ENCODE data around the gene FLNB. TPM values are rescaled to one million over a fixed set of nuclear protein-coding genes. Genes with fewer than 3 reads are reported as not detected.

The FLNB gene
- total and polyA plus RNA-seq, 2 of the 13 experiments (the other 11 are each of a cell fraction or from before 2014, with no cell fraction given) = 106 to 130 TPM

DNA sequence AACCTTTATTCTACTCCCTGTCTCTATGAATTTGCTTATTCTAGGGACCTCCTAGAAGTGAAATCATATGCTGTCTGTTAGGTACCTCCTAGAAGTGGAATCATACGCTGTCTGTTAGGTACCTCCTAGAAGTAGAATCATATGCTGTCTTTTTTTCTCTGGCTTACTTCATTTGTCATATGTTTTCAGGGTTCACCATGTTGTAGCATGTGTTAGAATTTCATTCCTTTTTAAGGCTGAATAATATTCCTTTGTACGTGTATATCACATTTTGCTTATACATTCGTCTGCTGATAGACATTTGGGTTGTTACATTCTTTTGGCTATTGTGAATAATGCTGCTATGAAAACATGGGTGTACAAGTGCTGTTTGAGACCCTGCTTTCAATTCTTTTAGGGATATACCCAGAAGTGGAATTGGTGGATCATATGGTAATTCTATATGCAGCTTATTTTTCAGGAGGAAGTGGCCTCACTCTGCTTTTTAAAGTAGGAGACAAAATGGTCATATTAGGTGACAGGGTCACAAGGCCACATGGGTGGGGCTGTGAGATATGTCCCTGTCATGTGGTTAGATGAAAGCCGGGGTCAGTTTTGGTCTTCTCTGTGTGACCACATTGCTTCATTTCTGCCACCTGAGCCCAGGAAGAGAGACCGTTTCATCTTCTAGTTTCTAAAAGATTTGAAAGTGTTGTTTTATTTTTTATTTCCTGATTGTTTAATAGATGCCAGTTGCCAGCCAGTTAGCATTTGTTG is 76.7 kb downstream of the FLNB start (continued):
- TF ChIP-seq, protein P1, sequence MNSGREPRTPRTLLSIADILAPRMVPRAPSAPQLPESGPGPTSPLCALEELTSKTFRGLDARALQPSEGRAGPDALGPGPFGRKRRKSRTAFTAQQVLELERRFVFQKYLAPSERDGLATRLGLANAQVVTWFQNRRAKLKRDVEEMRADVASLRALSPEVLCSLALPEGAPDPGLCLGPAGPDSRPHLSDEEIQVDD (CRISPR knock-in tag; IDR thresholded peaks at IDR 0.05; ENCODE audit: borderline replicate concordance) = no peak
- no peak for TF ChIP-seq SUZ12 (IDR thresholded peaks at IDR 0.05; ENCODE audit: low read depth, low read length)
- TF ChIP-seq, protein P2, sequence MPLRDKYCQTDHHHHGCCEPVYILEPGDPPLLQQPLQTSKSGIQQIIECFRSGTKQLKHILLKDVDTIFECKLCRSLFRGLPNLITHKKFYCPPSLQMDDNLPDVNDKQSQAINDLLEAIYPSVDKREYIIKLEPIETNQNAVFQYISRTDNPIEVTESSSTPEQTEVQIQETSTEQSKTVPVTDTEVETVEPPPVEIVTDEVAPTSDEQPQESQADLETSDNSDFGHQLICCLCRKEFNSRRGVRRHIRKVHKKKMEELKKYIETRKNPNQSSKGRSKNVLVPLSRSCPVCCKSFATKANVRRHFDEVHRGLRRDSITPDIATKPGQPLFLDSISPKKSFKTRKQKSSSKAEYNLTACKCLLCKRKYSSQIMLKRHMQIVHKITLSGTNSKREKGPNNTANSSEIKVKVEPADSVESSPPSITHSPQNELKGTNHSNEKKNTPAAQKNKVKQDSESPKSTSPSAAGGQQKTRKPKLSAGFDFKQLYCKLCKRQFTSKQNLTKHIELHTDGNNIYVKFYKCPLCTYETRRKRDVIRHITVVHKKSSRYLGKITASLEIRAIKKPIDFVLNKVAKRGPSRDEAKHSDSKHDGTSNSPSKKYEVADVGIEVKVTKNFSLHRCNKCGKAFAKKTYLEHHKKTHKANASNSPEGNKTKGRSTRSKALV (CRISPR knock-in tag; IDR thresholded peaks at IDR 0.05) = no peak
- no peak for TF ChIP-seq ZNF124 (CRISPR knock-in tag; IDR thresholded peaks at IDR 0.05)
- TF ChIP-seq, protein P3, sequence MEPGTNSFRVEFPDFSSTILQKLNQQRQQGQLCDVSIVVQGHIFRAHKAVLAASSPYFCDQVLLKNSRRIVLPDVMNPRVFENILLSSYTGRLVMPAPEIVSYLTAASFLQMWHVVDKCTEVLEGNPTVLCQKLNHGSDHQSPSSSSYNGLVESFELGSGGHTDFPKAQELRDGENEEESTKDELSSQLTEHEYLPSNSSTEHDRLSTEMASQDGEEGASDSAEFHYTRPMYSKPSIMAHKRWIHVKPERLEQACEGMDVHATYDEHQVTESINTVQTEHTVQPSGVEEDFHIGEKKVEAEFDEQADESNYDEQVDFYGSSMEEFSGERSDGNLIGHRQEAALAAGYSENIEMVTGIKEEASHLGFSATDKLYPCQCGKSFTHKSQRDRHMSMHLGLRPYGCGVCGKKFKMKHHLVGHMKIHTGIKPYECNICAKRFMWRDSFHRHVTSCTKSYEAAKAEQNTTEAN (CRISPR knock-in tag; conservative IDR thresholded peaks at IDR 0.05) = no peak
- TF ChIP-seq, protein P4, sequence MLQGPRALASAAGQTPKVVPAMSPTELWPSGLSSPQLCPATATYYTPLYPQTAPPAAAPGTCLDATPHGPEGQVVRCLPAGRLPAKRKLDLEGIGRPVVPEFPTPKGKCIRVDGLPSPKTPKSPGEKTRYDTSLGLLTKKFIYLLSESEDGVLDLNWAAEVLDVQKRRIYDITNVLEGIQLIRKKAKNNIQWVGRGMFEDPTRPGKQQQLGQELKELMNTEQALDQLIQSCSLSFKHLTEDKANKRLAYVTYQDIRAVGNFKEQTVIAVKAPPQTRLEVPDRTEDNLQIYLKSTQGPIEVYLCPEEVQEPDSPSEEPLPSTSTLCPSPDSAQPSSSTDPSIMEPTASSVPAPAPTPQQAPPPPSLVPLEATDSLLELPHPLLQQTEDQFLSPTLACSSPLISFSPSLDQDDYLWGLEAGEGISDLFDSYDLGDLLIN (CRISPR knock-in tag; IDR thresholded peaks at IDR 0.05; ENCODE audit: borderline replicate concordance) = no peak
- peak; percentile 14; the same call in 1 of the 2 replicates for TF ChIP-seq ETV5 (CRISPR knock-in tag; IDR thresholded peaks at IDR 0.05; ENCODE audit: borderline replicate concordance)
- TF ChIP-seq, protein P5, sequence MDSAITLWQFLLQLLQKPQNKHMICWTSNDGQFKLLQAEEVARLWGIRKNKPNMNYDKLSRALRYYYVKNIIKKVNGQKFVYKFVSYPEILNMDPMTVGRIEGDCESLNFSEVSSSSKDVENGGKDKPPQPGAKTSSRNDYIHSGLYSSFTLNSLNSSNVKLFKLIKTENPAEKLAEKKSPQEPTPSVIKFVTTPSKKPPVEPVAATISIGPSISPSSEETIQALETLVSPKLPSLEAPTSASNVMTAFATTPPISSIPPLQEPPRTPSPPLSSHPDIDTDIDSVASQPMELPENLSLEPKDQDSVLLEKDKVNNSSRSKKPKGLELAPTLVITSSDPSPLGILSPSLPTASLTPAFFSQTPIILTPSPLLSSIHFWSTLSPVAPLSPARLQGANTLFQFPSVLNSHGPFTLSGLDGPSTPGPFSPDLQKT (CRISPR knock-in tag; IDR thresholded peaks at IDR 0.05; ENCODE audit: borderline replicate concordance) = no peak
- no peak for TF ChIP-seq POLR2G (IDR thresholded peaks at IDR 0.05; ENCODE audit: low read depth, low read length)
- TF ChIP-seq BCL6 (CRISPR knock-in tag; IDR thresholded peaks at IDR 0.05) = peak; percentile 23; the same call in 1 of the 2 replicates
- no peak for TF ChIP-seq U2AF2 (IDR thresholded peaks at IDR 0.05; ENCODE audit: low read depth, low read length)
- TF ChIP-seq ZNF468 (CRISPR knock-in tag; IDR thresholded peaks at IDR 0.05) = no peak
- TF ChIP-seq EP300 (IDR thresholded peaks at IDR 0.05; ENCODE audit: low read depth in 2 of 2, low read length in 2 of 2) = peak in 1 of 2 experiments; percentile 78; a peak in 1 of 4 replicates
- TF ChIP-seq EP300 (CRISPR knock-in tag; IDR thresholded peaks at IDR 0.05; ENCODE audit: borderline replicate concordance) = no peak; the same call in 1 of the 2 replicates
- no peak for TF ChIP-seq ZKSCAN1 (IDR thresholded peaks at IDR 0.05; ENCODE audit: low read length)
- TF ChIP-seq MIXL1 (CRISPR knock-in tag; IDR thresholded peaks at IDR 0.05) = no peak
- TF ChIP-seq HOXA7 (CRISPR knock-in tag; IDR thresholded peaks at IDR 0.05) = no peak
- peak; percentile 74; the same call in 1 of the 2 replicates for TF ChIP-seq RXRA (CRISPR knock-in tag; IDR thresholded peaks at IDR 0.05)
- no peak for TF ChIP-seq SOX6 (IDR thresholded peaks at IDR 0.05)
- peak; percentile 35 for TF ChIP-seq SOX6 (CRISPR knock-in tag; IDR thresholded peaks at IDR 0.05)
- no peak for TF ChIP-seq DNMT3B (CRISPR knock-in tag; conservative IDR thresholded peaks at IDR 0.05)
- TF ChIP-seq NCOA5 (CRISPR knock-in tag; IDR thresholded peaks at IDR 0.05) = no peak
- no peak for TF ChIP-seq TAF1 (CRISPR knock-in tag; IDR thresholded peaks at IDR 0.05)
